Measurements from ENCODE around the gene NTM.

The NTM gene

GRCh38 chr11:131612533-131612932 is 242.1 kb downstream of the NTM start:
- no peak for DNase-seq

- DNase-seq: no peak
Measured at GRCh38 chr11:131614631-131615030, 244.2 kb downstream of the NTM start.

- DNase-seq: no peak
Measured at GRCh38 chr11:131615611-131616010, 245.2 kb downstream of the NTM start.

GRCh38 chr11:131616481-131617140 is 246.2 kb downstream of the NTM start:
- DNase-seq: no peak

- no peak for DNase-seq
Measured at GRCh38 chr11:131618201-131618600, 247.8 kb downstream of the NTM start.

GRCh38 chr11:131622193-131622592 is 251.8 kb downstream of the NTM start:
- no peak for DNase-seq

GRCh38 chr11:131624531-131624930 is 254.1 kb downstream of the NTM start:
- no peak for DNase-seq

GRCh38 chr11:131626788-131627187 is 256.4 kb downstream of the NTM start:
- DNase-seq: no peak

GRCh38 chr11:131628739-131629138 is 258.3 kb downstream of the NTM start:
- DNase-seq: no peak

GRCh38 chr11:131629925-131630540 is 259.6 kb downstream of the NTM start:
- no peak for DNase-seq

- DNase-seq: no peak
Measured at GRCh38 chr11:131632971-131633370, 262.6 kb downstream of the NTM start.

GRCh38 chr11:131633921-131634715 is 263.7 kb downstream of the NTM start:
- no peak for DNase-seq

- DNase-seq: no peak
Measured at GRCh38 chr11:131637469-131638175, 267.2 kb downstream of the NTM start.

- no peak for DNase-seq
Measured at GRCh38 chr11:131638889-131639288, 268.5 kb downstream of the NTM start.

- DNase-seq: no peak
Measured at GRCh38 chr11:131640320-131640719, 269.9 kb downstream of the NTM start.

GRCh38 chr11:131642756-131643531 is 272.5 kb downstream of the NTM start:
- no peak for DNase-seq

GRCh38 chr11:131644204-131644795 is 273.9 kb downstream of the NTM start:
- no peak for DNase-seq

- DNase-seq: no peak
Measured at GRCh38 chr11:131645237-131645636, 274.8 kb downstream of the NTM start.

- no peak for DNase-seq
Measured at GRCh38 chr11:131649856-131650255, 279.4 kb downstream of the NTM start.

GRCh38 chr11:131652231-131652630 is 281.8 kb downstream of the NTM start:
- no peak for DNase-seq

GRCh38 chr11:131653260-131653659 is 282.8 kb downstream of the NTM start:
- DNase-seq: no peak

GRCh38 chr11:131654849-131655248 is 284.4 kb downstream of the NTM start:
- DNase-seq: no peak

All from Kasumi-1 (cell line).